HS-5 (cell line): ENCODE measurements around the gene SLAMF6.
"Not testable (repeated sequence)": the region's sequence is repeated elsewhere in the genome, so short reads cannot be mapped to it uniquely, and the experiment has no call there.

Source experiments
- DNase-seq: peaks from one replicate; pipeline ENCODE4 v3.0.0-alpha.2; 2012; ENCODE audit warnings: low read depth

SLAMF6 gene

GRCh38 chr1:160522622-160523345, at the start of gene SLAMF6:
TSS of gene SLAMF6 (minus strand) at chr1:160523255. CDS start at chr1:160523192, 63 bp downstream.
- no peak for DNase-seq

GRCh38 chr1:160570840-160571239, 47.8 kb upstream of the SLAMF6 start:
- no peak for DNase-seq

- no peak for DNase-seq
These were observed 46.8 kb upstream of the SLAMF6 start for GRCh38 chr1:160569806-160570205.

- DNase-seq: no peak
These were observed 45.0 kb upstream of the SLAMF6 start for GRCh38 chr1:160567858-160568682.

- DNase-seq: no peak
These were observed 44.3 kb upstream of the SLAMF6 start for GRCh38 chr1:160567341-160567740.

- DNase-seq: no peak
These were observed 42.5 kb upstream of the SLAMF6 start for GRCh38 chr1:160565564-160565963.

- DNase-seq: not testable (repeated sequence)
These were observed 40.2 kb upstream of the SLAMF6 start for GRCh38 chr1:160563230-160563629.

GRCh38 chr1:160562745-160563144, 39.7 kb upstream of the SLAMF6 start:
- not testable (repeated sequence) for DNase-seq

- no peak for DNase-seq
These were observed 37.8 kb upstream of the SLAMF6 start for GRCh38 chr1:160560806-160561205.

- no peak for DNase-seq
These were observed 37.1 kb upstream of the SLAMF6 start for GRCh38 chr1:160560045-160560705.

- DNase-seq: not testable (repeated sequence)
These were observed 36.4 kb upstream of the SLAMF6 start for GRCh38 chr1:160559437-160559836.

- DNase-seq: no peak
These were observed 35.8 kb upstream of the SLAMF6 start for GRCh38 chr1:160558660-160559380.

GRCh38 chr1:160553778-160554177, 30.7 kb upstream of the SLAMF6 start:
- no peak for DNase-seq

- no peak for DNase-seq
These were observed 29.4 kb upstream of the SLAMF6 start for GRCh38 chr1:160552425-160552824.

GRCh38 chr1:160550572-160551034, 27.5 kb upstream of the SLAMF6 start:
- no peak for DNase-seq

- no peak for DNase-seq
These were observed 26.6 kb upstream of the SLAMF6 start for GRCh38 chr1:160549665-160550006.

GRCh38 chr1:160548960-160549664, 26.1 kb upstream of the SLAMF6 start:
- no peak for DNase-seq

GRCh38 chr1:160548183-160548582, 25.1 kb upstream of the SLAMF6 start:
- no peak for DNase-seq

GRCh38 chr1:160547422-160547821, 24.4 kb upstream of the SLAMF6 start:
- DNase-seq: no peak

GRCh38 chr1:160546942-160547341, 23.9 kb upstream of the SLAMF6 start:
- DNase-seq: no peak

- no peak for DNase-seq
These were observed 21.6 kb upstream of the SLAMF6 start for GRCh38 chr1:160544647-160545046.
